ENCODE data around the gene PRR16.

- no peak for TF ChIP-seq SUZ12 (IDR thresholded peaks at IDR 0.05; ENCODE audit: extremely low read depth, insufficient read depth, insufficient read length)
- no peak for TF ChIP-seq YY1 (IDR thresholded peaks at IDR 0.05; ENCODE audit: insufficient read depth, insufficient read length)
Observed at GRCh38 chr5:120510994-120511686, 47.0 kb downstream of the PRR16 start.
